Measurements from ENCODE around the gene ELP6. TPM values are rescaled to one million over a fixed set of nuclear protein-coding genes. Genes with fewer than 3 reads are reported as not detected.
A peak's percentile ranks its signal among the peaks of the same experiment; 100 is the strongest.

Gene ELP6
- total and polyA plus RNA-seq, 2 experiments from 2014 or later = 33.7 to 41.6 TPM

DNA sequence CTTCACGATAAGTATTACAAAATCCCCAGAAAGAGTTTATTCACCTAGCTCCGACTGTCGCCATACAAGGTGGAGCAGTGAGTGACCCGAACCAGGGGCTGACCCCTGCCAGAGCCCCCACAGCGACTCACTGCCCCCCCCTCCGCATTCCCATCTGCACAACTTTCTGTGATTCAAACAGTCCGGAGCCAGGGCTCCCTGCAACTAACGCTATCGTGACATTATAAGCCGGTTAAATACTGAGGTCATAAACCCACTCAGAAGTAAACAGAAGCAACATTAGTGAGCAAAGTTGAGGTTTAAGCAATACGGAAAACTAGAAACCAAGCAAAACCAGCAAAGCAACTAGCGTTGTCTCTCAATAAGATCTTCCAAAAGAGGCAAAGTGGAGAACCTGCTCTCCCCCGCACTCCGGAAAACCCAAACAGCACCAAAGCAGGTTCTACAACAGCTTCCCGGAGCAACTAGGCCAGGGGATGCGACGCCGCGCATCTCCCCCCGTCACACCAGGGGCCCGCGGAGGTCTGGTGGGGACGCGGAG lies 38.4 kb downstream of the ELP6 start:
- Histone ChIP-seq H3F3A (replicated peaks; ENCODE audit: low read depth) (peaks cover 20% of the 10 kb centered on the region), H3K79me2 (replicated peaks; ENCODE audit: insufficient read depth) (peaks cover 53% of the 10 kb centered on the region), H2AFZ (peak overlapping the region; percentile 97), H3K4me3 (peak overlapping the region; percentile 100), H3K4me2 (peak overlapping the region; percentile 99), H3K4me1 (ENCODE audit: insufficient read depth) (peaks cover 30% of the 10 kb centered on the region), H3K27ac (ENCODE audit: low read depth) (peak overlapping the region; percentile 87), H4K20me1 (replicated peaks; ENCODE audit: insufficient read depth) (peaks cover 36% of the 10 kb centered on the region), H3K9me2 (ENCODE audit: insufficient read depth) (no peaks in the 10 kb centered on the region), H3K27me3 (ENCODE audit: insufficient read depth) (no peaks in the 10 kb centered on the region), H3K36me3 (ENCODE audit: insufficient read depth) (no peaks in the 10 kb centered on the region)
- peak; percentile 34 for DNase-seq (ENCODE audit: low spot score)
- peak; percentile 1; the same call in 1 of the 3 replicates for ATAC-seq
- Mint-ChIP-seq H3K36me3 (ENCODE audit: low read depth) (peaks cover 6% of the 10 kb centered on the region; the same call in 1 of the 3 replicates), H3K9me3 (no peaks in the 10 kb centered on the region; the same call in 2 of the 3 replicates), H3K27ac (peak overlapping the region; percentile 1), H3K4me1 (peaks cover 32% of the 10 kb centered on the region), H3K27me3 (ENCODE audit: insufficient read depth, low read depth, poor library complexity) (peaks cover 16% of the 10 kb centered on the region), H3K4me3 (peak overlapping the region; percentile 89)
- no peak for TF ChIP-seq JUNB (IDR thresholded peaks at IDR 0.05; ENCODE audit: unreplicated experiment)
- no peak for TF ChIP-seq CTCF (conservative IDR thresholded peaks at IDR 0.05; ENCODE audit: low read depth in 2 of 2)
- TF ChIP-seq POLR2AphosphoS5 (IDR thresholded peaks at IDR 0.05; ENCODE audit: low read depth) = no peak
- TF ChIP-seq NANOG (IDR thresholded peaks at IDR 0.05; ENCODE audit: borderline replicate concordance) = no peak
- TF ChIP-seq ZNF331 (CRISPR knock-in tag; IDR thresholded peaks at IDR 0.05; ENCODE audit: low read depth) = no peak
- no peak for TF ChIP-seq ZNF114 (CRISPR knock-in tag; IDR thresholded peaks at IDR 0.05)
- TF ChIP-seq, protein P1, sequence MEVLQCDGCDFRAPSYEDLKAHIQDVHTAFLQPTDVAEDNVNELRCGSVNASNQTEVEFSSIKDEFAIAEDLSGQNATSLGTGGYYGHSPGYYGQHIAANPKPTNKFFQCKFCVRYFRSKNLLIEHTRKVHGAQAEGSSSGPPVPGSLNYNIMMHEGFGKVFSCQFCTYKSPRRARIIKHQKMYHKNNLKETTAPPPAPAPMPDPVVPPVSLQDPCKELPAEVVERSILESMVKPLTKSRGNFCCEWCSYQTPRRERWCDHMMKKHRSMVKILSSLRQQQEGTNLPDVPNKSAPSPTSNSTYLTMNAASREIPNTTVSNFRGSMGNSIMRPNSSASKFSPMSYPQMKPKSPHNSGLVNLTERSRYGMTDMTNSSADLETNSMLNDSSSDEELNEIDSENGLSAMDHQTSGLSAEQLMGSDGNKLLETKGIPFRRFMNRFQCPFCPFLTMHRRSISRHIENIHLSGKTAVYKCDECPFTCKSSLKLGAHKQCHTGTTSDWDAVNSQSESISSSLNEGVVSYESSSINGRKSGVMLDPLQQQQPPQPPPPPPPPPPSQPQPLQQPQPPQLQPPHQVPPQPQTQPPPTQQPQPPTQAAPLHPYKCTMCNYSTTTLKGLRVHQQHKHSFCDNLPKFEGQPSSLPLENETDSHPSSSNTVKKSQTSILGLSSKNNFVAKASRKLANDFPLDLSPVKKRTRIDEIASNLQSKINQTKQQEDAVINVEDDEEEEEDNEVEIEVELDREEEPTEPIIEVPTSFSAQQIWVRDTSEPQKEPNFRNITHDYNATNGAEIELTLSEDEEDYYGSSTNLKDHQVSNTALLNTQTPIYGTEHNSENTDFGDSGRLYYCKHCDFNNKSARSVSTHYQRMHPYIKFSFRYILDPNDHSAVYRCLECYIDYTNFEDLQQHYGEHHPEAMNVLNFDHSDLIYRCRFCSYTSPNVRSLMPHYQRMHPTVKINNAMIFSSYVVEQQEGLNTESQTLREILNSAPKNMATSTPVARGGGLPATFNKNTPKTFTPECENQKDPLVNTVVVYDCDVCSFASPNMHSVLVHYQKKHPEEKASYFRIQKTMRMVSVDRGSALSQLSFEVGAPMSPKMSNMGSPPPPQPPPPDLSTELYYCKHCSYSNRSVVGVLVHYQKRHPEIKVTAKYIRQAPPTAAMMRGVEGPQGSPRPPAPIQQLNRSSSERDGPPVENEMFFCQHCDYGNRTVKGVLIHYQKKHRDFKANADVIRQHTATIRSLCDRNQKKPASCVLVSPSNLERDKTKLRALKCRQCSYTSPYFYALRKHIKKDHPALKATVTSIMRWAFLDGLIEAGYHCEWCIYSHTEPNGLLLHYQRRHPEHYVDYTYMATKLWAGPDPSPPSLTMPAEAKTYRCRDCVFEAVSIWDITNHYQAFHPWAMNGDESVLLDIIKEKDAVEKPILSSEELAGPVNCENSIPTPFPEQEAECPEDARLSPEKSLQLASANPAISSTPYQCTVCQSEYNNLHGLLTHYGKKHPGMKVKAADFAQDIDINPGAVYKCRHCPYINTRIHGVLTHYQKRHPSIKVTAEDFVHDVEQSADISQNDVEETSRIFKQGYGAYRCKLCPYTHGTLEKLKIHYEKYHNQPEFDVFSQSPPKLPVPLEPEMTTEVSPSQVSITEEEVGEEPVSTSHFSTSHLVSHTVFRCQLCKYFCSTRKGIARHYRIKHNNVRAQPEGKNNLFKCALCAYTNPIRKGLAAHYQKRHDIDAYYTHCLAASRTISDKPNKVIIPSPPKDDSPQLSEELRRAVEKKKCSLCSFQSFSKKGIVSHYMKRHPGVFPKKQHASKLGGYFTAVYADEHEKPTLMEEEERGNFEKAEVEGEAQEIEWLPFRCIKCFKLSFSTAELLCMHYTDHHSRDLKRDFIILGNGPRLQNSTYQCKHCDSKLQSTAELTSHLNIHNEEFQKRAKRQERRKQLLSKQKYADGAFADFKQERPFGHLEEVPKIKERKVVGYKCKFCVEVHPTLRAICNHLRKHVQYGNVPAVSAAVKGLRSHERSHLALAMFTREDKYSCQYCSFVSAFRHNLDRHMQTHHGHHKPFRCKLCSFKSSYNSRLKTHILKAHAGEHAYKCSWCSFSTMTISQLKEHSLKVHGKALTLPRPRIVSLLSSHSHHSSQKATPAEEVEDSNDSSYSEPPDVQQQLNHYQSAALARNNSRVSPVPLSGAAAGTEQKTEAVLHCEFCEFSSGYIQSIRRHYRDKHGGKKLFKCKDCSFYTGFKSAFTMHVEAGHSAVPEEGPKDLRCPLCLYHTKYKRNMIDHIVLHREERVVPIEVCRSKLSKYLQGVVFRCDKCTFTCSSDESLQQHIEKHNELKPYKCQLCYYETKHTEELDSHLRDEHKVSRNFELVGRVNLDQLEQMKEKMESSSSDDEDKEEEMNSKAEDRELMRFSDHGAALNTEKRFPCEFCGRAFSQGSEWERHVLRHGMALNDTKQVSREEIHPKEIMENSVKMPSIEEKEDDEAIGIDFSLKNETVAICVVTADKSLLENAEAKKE (CRISPR knock-in tag; IDR thresholded peaks at IDR 0.05) = no peak
- no peak for TF ChIP-seq STAT1 (IDR thresholded peaks at IDR 0.05; ENCODE audit: unreplicated experiment)
- no peak for TF ChIP-seq EZH2 (IDR thresholded peaks at IDR 0.05; ENCODE audit: low read depth, unreplicated experiment)
- no peak for TF ChIP-seq CREB1 (CRISPR knock-in tag; IDR thresholded peaks at IDR 0.05; ENCODE audit: low read depth)
- TF ChIP-seq ETS1 (IDR thresholded peaks at IDR 0.05) = no peak
- TF ChIP-seq, protein P2, sequence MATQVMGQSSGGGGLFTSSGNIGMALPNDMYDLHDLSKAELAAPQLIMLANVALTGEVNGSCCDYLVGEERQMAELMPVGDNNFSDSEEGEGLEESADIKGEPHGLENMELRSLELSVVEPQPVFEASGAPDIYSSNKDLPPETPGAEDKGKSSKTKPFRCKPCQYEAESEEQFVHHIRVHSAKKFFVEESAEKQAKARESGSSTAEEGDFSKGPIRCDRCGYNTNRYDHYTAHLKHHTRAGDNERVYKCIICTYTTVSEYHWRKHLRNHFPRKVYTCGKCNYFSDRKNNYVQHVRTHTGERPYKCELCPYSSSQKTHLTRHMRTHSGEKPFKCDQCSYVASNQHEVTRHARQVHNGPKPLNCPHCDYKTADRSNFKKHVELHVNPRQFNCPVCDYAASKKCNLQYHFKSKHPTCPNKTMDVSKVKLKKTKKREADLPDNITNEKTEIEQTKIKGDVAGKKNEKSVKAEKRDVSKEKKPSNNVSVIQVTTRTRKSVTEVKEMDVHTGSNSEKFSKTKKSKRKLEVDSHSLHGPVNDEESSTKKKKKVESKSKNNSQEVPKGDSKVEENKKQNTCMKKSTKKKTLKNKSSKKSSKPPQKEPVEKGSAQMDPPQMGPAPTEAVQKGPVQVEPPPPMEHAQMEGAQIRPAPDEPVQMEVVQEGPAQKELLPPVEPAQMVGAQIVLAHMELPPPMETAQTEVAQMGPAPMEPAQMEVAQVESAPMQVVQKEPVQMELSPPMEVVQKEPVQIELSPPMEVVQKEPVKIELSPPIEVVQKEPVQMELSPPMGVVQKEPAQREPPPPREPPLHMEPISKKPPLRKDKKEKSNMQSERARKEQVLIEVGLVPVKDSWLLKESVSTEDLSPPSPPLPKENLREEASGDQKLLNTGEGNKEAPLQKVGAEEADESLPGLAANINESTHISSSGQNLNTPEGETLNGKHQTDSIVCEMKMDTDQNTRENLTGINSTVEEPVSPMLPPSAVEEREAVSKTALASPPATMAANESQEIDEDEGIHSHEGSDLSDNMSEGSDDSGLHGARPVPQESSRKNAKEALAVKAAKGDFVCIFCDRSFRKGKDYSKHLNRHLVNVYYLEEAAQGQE (IDR thresholded peaks at IDR 0.05; ENCODE audit: unreplicated experiment) = no peak
- TF ChIP-seq EZH2phosphoT487 (IDR thresholded peaks at IDR 0.05; ENCODE audit: unreplicated experiment) = no peak

Data from GM23338 (cell line).